ENCODE data around the gene APCDD1L.
"Not testable (repeated sequence)": the region's sequence is repeated elsewhere in the genome, so short reads cannot be mapped to it uniquely, and the experiment has no call there.

The APCDD1L gene

DNA sequence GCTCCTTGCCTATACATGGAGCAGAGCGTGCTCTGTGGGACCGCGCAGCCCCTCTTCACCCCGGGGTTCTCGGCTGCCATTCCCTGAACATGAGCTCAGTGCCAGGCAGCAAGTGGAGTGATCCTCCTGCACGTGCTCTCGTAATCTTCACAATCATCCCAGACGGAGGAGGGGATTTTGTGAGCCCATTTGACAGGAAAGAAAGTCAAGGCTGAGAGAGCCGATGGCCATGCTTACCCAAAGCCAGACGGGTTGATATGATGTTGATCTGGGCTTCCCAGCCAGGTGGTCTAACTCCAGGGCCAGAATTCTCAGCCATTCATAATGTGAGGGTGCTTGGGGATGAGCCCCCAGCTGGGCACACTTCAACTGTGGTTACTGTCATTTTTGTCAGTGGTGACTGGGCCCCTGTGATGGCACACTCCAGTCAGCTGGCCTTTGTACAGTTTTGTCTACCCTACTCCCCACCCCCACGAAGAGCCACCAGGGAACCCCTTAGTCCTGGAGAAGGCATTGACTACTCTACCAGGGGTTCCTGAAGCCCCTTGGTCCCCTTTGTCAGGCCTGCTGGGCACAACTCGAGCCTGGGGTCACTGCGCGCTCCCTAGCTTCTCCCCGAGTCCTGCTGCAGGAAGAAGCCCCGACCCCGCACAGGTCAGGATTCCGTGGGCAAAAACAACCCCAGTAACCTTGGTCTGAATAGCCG lies 1.5 kb downstream of the APCDD1L start:
- DNase-seq: no peak

DNA sequence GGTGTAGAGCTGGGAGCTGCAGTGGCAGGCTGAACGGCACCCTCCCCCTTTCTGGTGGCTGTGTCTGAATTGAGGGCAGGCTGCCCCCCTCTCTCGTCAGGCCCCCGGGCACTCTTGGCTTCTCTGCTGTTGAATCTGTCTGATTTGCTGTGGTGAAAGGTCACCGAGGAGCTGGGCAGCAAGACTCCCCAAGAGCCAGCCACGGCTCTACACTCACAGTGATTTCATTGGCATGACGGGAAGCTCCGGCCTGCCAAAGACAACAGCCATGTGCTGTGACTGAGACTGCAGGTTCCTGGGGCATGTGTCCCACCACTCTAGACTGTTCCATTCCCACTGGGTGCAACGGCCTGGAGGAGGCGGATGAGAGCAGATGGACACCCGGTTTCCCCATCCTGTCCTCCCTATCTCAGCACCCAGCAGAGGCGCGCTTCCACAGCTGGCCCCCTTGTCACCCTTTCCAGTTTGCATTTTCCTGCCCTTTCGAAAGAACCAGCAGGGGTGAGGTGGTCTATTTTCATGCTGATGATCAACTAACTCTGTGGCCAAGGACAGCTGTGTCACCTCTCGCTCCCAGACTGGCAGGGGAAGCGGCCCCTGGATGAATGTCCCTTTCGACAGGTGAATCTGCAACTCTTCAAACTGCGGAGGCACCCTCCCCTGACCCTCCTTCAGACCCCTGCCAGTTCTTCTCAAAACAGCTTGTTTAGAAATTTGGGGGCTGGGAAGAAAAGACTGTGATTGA lies 2.2 kb downstream of the APCDD1L start:
- DNase-seq: no peak

- DNase-seq: no peak
Measured at GRCh38 chr20:58511861-58512260, 3.3 kb downstream of the APCDD1L start.

DNA sequence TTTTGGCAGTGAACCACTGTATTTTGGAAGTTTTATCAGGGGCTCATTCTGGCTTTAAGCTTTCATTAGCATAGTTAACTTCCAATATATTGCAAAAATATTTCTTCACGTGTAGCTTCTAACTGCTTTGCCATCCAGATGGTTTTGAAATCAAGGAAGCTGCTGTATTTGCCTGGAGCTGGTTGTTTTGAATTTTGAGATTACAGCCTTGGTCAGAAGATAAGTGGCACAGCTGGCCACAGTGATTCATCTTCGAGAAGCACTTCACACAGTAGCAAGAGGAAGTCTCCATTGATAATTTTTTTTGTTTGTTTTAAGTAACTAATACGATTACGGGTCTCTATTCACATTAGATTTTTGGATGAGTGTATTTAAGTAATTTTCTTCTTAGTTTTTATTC lies 3.8 kb downstream of the APCDD1L start:
- no peak for DNase-seq

DNA sequence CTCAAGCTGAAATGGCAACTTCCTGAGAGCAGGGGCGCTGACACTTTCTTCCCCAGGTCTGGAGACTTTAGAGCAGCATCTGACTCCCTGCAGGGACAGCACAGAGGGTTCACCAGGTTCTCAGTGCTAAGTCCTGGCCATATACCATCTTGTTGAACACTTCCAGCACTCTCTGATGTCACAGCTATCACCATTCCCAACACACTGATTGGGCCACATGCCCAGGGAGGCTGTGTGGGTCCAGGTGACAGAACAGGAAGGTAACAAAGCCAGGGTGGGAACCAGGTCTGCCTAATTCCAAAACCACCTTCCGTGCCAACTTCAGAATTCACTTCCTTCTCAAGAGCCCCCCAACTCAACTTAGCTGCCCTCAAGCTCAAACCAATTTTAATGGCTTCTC lies 4.3 kb downstream of the APCDD1L start:
- no peak for DNase-seq

DNA sequence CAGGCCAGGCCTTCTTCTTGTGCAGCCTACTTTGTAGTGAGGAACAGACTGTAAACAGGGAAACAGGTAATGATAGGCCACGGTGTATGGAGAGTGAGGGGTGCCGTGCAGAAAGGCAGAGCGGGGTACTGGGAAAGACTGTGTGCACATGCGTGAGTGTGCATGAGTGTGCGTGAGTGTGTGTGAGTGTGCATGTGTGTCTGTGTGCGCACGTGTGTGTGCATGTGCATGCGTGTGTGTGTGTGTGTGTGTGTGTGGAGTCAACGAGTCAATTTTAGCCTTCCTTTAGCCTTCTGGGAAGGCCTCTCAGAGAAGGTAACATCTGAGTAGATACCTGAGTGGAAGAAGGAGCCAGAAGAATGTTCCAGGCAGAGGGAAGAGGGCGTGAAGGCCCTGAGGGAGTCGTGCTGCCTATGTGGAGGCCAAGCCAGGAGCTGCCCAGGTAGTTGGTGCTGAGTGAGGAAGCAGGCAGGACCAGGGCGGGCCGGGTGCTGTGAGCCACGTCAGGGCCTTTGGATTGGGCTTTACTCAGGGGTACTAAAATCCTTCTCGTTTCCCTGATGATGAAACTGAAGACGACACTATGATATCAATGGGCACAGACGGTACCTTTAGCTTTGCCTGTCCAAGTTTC lies 6.3 kb downstream of the APCDD1L start:
- DNase-seq: no peak

DNA sequence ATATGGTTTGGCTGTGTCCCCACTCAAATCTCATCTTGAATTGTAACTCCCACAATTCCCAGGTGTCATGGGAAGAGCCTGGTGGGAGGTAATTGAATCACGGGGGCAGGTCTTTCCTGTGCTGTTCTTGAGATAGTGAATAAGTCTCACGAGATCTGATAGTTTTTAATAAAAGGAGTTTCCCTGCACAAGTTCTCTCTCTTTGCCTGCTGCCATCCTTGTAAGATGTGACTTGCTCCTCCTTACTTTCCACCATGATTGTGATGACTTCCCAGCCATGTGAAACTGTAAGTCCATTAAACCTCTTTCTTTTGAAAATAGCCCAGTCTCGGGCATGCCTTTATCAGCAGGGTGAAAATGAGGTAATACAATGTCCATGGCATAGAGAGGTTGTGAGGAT lies 8.2 kb downstream of the APCDD1L start:
- not testable (repeated sequence) for DNase-seq

GRCh38 chr20:58504566-58504965 lies 10.6 kb downstream of the APCDD1L start:
- no peak for DNase-seq

DNA sequence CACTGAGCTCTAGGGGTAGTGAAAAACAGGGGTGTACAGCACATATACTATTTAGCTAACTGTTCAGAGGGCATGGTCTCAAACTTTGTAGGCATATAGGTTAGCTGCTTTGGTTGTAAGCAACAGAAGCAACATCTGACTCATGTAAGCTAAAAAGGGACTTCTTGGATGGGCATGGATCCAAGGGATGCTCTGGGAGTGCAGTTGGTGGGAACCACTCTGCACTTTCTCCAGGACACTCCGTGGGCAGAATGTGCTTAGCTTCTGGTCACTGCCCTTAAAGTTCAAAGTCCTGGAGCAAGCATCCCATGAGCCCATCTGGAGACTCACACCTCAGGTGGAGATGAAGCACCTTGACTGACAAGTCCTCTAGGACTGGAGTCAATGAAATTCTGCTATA lies 11.5 kb downstream of the APCDD1L start:
- no peak for DNase-seq

GRCh38 chr20:58500256-58500655 lies 14.9 kb downstream of the APCDD1L start:
- no peak for DNase-seq

DNA sequence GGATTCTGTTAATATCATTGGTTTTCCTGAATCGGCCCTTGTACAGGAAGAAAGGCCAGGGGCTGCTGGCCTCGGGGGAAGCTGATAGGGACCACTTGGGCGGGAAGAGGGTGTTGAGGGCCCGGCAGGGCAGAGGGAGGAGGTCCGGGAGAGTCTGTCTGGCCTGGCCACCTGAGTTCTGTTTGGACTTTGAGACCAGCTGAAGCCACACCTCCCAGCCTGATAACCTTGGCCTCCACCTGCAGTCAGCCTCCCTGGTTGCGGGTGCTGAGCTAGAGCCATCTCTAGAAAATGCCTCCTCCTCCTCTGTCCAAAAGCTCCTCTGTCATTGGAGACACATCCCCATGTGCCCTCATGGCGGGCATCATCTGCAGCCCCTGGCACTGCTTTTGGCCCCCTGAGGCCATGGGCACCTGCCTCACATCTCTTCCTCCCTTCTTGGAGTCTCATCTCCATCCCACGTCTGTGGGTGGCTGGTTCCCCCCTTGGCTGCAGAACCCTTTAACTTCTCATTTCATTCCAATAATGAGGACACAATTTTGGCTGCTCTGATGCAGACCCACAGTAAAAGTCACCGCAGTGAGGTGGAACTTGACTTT lies 16.6 kb downstream of the APCDD1L start:
- DNase-seq: no peak

- no peak for DNase-seq
Measured at GRCh38 chr20:58497724-58498469, 17.3 kb downstream of the APCDD1L start.

- no peak for DNase-seq
Measured at GRCh38 chr20:58497076-58497641, 18.0 kb downstream of the APCDD1L start.

DNA sequence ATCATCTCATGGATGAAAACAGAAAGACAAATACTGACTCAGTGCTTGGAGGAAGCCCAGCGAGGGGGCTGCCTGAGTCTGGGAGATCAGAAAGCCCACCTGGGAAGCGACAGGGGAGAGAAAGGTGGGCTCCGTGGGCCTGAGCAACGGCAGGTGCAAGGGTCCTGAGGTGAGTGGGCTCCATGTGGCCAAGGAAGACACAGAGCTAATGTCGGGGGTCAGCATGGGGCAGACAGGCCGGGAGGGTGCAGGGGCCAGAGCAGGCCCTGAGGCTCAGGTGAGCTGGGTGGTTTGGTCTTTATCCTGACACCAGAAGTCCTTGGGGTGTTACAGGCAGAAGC lies 18.8 kb downstream of the APCDD1L start:
- DNase-seq: no peak

DNA sequence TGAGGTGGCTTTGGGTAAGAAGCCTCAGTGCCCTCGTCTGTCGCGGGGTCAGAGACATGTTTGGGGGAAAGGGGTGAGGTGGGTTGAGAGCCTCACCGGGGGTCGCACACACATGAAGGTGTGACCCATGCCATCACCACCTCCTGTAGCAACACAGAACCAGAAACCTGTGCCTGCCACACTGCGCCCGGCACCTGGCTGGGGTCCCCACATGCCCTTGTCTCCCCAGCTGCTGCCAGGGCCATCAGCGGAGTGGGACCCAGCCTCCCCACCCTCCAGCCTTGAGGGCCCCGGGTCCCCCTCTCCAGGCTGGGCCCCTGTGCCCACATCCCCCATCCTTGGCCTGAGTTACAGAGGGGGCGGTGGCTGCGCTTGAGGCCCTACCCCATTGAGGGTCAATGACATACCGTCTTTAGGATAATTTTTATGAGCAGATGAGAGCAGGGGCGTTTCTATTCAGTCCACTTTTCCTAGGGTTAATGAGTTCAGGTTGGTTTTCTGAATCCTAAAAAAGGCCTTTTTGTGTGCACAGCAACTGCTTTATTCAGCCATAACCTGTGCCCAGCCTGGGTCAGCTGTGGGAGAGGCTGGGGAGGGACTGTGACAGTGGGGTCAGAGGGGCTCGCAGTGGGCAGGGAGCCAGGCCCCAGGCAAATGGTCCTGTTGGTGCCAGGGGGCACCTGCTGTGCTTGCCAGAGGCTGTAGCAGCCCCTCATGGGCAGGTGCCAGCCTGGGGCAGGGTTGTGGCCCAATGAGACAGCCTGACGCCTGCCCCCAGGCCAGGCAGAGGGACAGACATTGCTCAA lies 19.4 kb downstream of the APCDD1L start:
- no peak for DNase-seq

DNA sequence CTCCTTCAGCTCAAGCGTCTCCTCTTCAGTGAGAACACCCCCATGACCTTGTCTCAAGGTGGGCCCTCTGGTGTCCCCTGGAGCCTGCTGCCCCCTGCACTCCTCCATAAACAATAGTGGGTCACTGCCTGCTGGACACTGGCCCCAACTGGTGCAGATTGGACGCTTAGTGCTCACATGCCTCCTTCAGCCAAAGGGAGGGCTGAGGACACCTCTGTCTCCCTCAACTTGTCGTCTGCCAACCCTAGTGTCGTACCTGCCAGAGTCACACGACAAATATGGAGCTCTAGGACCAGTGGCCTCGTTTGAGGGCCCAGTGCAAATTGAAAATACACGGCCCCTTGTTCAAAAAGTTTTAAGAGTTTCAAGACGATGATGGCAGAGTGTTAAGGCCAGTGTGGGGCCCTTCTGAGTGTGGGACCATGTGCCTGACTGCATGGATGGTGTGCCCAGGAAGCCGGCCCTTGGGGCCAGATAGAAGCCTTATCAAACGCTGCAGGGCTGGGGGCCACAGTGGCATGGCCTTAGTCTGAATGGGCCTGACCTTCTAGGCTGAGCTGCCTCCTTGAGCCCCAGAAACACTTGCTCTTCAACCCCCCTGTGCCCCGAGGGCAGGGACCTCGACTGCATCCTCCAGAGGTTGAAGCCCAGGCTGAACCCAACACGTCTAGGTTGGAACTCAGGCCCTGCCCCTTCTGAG lies 20.1 kb downstream of the APCDD1L start:
- DNase-seq: no peak

- no peak for DNase-seq
Measured at GRCh38 chr20:58492795-58493524, 22.2 kb downstream of the APCDD1L start.

DNA sequence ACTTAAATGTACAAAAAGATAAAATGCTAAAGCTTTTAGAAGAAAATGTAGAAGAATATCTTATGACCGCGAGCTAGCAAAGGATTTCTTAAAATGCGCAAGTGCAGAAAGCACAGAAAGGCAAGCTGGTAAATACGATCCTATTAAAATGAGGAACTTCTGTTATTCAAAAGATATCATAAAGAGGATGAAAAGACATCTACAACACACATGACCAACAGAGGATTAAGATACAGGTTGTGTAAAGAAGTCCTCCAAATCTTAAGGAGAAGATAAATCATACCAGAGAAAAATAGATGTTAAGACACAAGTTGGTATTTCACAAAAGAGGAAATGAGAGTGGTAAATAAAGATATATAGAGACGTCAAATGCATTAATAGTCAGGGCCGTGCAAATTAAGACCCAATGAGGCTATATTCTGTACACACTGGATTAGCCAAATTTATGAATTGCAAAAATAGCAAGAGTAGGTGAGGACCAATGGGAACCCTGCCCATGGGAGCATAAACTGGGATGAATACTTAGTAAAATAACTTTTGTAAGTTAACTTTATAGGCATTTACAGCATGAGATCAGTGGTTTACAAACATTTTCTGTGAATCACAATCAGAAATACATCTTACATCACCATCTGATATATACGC lies 23.0 kb downstream of the APCDD1L start:
- no peak for DNase-seq

DNA sequence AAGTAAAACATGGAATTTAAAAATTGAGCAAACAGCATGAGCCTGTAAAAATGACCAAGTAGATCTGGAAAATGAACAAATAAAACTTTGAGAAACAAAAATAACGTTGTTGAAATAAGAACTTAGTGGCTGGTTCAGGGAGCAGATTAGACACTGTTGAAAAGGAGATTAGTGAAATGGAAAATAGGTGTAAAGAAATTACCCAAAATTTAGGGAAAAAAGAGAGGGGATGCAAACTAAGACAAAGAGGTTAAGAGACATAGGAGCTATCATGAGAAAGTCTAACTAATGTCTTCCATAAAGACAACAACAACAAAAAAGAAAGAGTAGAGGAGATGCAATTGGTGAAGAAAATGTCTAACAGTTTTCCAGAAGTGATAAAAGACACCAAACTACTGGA lies 29.0 kb downstream of the APCDD1L start:
- no peak for DNase-seq

DNA sequence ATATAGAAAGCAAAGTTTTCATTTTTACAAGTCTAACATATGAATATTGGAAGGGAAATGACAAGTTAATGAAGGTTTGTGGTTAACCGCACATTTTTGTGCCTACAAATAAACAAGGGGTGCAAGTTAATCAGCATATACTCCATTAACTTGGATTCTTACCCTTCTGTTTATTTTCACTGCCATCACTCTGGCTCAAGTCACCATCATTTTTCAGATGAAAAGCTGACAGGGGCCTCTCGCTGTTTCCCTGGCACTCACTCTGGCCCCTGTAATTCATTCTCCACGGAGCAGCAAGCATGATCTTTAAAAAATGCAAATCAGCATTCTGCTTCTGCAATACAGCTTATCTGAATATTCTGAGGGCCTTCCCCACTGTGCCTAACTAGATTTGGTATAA lies 29.8 kb downstream of the APCDD1L start:
- no peak for DNase-seq

Measured in stimulated activated CD4-positive, alpha-beta T cell treated with anti-CD3 and anti-CD28 coated beads, Interleukin-1b, Interleukin-23, amount 100 ng/mL, for 48 hours (primary cell).